ENCODE results near the gene GLYATL3. TPM values are rescaled to one million over a fixed set of nuclear protein-coding genes. Genes with fewer than 3 reads are reported as not detected.
"Not testable (repeated sequence)": the region's sequence is repeated elsewhere in the genome, so short reads cannot be mapped to it uniquely, and the experiment has no call there.

The GLYATL3 gene
- not detected for total RNA-seq

DNA sequence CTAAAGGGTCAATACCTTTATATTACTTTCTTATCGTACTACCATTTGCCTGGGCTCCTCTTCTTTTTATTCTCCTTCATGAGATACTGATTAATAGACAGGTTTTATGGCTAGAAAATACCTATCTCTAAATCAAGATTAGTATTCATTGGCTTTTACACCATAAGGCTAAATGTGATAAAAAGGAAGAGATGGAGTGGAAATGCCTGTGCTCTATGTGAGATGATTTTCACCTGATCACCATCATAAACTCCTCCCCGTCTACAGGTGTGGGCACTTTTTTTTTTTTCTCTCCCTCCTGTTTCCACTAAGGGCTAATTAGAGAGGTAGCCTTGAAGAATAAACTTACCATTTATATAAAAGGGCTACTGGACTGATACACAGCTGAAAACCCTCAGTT, at the start of gene GLYATL3:
Gene GLYATL3 (plus strand): TSS at position 301 of the 400 bp plus-strand sequence. CDS start 12,068 bp downstream, outside the sequence.
- no peak for DNase-seq

DNA sequence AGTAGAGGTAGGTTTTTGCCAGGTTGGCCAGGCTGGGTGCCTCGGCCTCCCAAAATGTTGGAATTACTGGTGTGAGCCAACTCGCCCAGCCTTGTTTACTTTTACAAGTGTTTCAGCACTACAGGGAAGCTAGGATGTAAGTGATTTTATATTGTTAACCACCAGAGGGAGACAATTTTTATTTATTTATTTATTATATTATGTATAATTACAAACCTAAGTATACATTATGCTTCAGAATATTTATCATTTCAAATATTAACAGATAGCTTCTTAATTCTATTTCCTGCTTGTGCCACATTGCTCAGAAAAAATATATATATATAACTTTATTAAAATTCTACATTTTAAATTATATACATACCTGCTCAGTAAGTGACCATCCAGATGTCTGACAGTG, 46.5 kb upstream of the GLYATL3 start:
- DNase-seq, result no peak

DNA sequence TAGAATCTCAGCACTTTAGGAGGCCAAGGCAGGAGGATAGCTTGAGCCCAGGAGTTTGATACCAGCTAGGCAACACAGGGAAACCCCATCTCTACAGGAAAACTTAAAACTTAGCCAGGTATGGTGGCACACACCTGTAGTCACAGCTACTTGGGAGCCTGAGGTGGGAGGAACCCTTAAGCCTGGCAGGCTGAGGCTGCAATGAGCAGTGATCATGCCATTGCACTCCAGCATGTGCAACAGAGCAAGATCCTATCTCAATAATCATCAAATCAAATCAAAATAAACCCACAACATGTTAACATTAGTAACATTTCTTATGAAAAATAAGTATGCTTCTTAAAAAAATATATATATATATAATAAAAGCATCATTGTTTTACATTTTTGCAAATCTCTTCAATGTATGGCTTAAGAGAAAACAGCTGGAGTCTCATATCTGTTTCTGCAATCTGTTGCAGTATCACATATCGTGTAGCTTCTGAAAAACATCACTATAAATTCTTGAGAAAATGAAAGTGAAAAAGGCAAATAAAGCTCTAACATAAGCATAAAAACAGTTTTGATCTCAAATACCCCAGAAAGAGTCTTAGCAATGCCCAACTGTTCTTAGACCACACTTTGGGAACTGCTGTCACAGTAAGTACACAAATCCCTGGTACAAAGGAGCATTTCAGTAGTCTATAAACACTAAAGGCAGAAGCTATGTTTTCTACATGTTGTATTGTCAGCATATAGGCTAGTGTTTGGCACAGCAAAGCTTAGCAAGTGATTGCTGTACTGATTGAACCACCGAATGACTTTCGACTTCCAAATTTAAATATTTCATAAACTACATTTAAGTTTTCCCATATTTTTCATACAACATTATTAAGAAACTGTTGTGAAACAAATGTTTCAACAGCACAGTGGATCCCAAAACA, 44.7 kb upstream of the GLYATL3 start:
- DNase-seq, result no peak

DNA sequence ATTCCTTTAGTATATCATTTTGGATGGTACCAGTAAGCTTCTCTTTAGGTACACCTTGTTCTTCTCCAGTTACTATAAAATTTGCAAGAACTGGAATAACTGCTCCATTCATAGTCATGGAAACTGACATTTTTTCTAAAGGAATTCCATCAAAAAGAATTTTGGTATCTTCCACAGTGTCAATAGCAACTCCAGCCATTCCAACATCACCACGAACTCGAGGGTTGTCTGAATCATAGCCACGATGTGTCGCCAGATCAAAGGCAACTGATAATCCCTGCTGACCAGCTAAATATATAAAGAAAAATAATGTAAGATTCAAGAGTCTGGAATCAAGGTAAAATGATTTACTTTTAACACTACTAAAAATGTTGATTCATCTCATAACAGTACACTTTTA, 42.0 kb upstream of the GLYATL3 start:
- no peak for DNase-seq

DNA sequence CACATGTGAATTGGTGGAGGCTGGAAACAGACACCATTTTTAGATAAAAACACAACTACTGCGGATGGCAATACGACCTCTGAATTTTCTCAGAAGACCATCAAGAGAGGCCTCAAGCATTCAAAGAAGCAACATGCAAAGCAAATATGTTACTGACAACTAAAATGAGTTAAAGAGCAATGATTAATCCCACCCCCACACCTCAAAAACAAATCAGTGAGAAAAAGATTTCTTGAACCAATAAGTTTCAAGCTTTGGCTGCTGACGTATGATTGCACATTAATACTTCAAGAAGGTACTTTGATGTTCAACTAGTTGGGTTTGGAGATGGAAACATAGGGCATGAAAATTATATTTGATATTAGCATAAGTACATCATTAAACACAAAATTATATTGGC, 37.7 kb upstream of the GLYATL3 start:
- peak; percentile 19 for DNase-seq

DNA sequence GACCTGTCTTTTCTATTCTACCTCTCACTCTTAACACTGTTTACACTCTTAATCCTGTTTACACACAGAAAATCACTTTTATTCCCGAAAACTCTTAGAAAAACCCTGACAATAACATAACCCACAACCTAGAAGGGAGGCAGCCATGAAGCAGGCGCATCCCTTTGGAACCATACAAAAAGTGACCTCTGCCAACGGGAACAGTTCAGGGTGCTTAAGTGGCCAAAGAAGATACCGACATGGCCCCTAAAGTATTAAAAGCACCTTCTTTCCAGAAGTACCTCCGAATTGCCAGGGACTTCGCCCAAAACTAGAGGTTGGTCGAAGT, 37.2 kb upstream of the GLYATL3 start:
- no peak for DNase-seq

DNA sequence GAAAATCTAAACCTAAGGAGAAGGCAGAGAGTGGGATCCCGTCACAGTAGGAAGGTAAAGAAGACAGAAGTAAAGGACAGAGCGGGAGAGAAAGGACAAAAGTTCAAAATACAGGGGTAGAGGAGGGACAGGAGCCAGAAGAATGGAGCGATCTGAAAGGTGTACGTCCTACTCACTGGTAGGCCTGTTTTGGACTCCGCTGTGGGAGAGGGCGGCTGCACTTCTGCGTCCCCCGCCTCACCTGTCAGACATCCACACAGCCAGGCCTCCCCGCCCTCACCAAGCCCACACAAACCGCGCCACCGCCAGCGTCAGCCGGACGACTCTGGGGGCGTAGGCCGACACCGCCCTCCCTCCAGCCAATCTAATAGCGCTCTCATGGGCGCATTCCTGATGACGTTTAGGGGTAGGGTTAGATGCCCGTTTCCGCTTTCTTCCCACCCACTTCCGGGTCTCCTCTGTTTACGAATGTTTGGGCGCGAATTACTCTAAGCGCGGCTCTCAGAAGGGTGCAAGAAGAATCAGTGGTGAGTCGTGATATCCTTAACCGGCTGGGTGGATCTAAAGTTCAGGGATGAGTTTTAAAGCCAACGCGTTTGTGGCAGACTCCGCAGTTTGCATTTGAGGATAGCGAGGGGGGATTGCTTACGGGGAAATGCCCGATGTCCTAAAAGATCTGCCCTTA, 36.7 kb upstream of the GLYATL3 start, which contains the start of the genes CENPQ and MMUT:
Gene CENPQ (plus strand): TSS at position 444 of the 685 bp plus-strand sequence. CDS start 6,807 bp downstream, outside the sequence.
Gene MMUT (minus strand): TSS at position 327 of the 685 bp plus-strand sequence. CDS start 3,787 bp downstream, outside the sequence.
- peak; percentile 99 for DNase-seq

DNA sequence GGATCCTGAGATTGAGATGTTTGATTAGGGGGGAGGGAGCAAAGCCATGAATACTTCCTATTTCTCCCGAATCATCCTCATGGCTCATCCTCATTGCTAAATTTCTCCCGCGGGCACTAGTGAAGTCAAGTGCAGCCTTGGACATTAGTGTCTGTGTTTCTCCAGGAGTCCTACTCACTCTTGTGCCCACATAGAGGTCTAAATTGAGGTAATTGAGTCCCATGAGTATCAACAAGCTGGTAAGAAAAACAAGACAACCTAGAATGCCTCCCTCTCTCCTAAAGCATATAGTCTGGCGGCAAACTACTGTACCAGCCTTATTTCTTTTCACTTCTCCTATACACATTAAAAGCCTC, 36.1 kb upstream of the GLYATL3 start:
- DNase-seq, result no peak

DNA sequence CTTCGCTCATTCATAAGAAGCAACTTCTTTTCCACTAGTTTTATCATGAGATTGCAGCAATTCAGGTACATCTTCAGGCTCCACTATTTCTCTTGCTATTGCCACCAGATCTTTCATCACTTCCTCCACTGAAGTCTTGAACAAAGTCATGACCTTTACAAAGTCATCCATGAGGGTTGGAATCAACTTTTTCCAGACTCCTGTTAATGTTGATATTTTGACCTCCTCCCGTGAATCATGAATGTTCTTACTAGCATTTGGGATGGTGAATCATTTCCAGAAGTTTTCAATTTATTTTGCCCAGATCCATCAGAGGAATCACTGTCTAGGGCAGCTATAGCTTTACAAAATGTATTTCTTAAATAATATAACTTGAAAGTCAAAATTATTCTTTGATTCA, 35.0 kb upstream of the GLYATL3 start:
- no peak for DNase-seq

DNA sequence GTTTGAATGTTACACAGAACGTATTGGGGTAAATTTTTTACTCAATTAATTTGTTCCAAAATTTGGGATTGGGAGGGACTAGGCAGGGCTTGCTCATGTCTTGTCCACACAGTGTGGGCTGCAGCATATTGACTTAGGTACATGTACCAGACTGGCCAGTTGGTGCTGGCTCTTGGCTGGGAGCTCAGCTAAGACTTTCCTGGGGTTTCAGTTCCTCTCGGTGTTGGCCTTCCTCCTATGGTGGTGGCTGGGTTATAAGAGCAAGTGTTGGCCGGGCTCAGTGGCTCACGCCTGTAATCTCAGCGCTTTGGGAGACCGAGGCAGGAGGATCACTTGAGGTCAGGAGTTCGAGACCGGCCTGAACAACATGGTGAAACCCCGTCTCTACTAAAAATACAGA, 31.7 kb upstream of the GLYATL3 start:
- DNase-seq, result no peak

DNA sequence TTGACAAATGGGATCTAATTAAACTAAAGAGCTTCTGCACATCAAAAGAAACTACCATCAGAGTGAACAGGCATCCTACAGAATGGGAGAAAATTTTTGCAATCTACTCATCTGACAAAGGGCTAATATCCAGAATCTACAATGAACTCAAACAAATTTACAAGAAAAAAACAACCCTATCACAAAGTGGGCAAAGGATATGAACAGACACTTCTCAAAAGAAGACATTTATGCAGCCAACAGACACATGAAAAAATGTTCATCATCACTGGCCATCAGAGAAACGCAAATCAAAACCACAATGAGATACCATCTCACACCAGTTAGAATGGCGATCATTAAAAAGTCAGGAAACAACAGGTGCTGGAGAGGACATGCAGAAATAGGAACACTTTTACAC, 23.2 kb upstream of the GLYATL3 start:
- DNase-seq, result not testable (repeated sequence)

DNA sequence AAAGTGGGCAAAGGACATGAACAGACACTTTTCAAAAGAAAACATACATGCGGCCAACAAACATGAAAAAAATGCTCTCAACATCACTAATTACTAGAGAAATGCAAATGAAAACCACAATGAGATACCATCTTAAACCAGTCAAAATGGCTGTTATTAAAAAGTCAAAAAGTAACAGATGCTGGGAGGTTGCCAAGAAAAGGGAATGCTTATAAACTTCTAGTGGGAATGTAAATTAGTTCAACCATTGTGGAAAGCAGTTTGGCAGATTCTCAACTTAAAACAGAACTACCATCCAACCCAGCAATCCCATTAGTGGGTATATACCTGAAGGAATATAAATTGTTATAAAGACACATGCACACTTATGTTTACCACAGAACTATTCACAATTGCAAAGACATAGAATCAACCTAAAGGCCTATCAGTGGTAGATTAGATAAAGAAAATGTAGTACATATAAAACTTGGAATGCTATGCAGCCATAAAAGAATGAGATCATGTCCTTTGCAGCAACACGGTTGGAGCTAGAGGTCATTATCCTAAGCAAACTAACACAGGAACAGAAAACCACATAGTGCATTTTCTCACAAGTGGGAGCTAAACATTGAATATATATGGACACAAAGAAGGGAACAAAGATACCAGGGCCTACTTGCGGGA, 20.3 kb upstream of the GLYATL3 start:
- no peak for DNase-seq

DNA sequence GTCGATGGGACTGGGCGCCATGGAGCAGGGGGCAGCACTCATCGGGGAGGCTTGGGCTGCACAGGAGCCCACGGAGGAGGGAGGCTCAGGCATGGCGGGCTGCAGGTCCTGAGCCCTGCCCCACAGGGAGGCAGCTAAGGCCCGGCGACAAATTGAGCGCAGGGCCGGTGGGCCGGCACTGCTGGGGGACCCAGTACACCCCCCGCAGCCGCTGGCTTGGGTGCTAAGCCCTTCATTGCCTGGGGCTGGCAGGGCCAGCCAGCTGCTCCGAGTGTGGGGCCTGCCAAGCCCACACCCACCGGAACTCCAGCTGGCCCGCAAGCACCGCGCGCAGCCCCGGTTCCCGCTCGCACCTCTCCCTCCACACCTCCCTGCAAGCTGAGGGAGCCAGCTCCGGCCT, 17.9 kb upstream of the GLYATL3 start:
- not testable (repeated sequence) for DNase-seq

DNA sequence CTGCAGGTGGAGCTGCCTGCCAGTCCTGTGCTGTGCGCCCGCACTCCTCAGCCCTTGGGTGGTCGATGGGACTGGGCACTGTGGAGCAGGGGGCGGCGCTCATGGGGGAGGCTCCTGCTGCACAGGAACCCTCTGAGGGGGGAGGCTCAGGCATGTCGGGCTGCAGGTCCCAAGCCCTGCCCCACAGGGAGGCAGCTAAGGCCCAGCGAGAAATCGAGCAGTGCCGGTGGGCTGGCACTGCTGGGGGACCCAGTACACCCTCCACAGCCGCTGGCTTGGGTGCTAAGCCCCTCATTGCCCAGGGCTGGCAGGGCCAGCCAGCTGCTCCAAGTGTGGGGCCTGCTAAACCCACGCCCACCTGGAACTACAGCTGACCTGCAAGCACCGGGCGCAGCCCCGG, 16.3 kb upstream of the GLYATL3 start:
- DNase-seq, result not testable (repeated sequence)

DNA sequence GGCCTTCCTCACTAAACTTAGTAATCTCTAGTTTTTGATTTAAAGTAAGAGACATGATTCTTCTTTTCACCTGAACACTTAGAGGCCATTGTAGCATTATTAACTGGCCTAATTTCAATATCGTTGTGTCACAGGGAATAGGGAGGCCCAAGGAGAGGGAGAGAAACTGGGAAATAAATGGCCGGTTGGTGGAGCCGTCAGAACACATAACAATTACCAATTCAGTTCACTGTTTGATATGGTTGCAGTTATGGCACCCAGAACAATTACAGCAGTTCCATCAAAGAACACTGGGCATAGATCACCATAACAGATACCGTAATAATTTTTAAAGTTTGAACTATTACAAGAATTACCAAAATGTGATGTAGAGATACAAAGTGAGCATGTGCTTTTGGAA, 9.1 kb upstream of the GLYATL3 start:
- no peak for DNase-seq

DNA sequence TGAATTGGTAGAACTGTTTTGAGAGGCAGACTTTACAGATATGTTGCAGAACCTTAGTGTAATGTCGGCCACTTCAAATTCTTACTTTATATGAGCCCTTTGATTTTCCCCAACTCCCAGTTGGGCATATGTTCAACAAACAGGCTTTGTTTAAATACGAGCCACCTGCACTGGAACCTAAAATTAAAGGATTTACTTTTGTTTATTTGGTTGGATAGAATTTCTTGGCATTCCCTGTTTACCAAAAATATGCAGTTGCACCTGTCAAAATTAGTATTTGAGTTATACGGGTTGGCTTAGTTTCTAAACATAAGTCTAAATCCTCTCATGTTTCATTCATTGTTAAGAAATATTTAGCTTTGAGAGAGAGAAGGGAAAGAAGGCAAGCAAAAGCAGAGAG, 2.4 kb upstream of the GLYATL3 start:
- DNase-seq, result peak; percentile 20

DNA sequence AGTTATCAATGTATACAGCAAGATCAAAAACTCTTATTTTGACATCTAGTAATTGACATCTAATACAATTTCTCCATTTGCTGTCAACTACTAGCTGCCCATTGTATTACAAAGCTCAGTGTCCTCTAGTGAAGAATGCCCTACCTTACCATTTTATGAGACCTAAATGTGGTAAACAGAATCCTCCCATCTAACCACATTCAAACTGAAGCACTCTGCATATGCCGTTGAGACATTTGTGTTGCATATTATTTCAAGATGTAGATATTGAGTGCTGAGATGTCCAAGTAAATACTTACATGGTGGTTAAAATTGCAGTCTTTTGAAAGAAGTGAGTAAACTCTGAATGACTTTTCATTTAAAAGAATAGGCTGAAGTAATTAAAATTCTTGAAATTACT, 597 bp upstream of the GLYATL3 start:
- no peak for DNase-seq

DNA sequence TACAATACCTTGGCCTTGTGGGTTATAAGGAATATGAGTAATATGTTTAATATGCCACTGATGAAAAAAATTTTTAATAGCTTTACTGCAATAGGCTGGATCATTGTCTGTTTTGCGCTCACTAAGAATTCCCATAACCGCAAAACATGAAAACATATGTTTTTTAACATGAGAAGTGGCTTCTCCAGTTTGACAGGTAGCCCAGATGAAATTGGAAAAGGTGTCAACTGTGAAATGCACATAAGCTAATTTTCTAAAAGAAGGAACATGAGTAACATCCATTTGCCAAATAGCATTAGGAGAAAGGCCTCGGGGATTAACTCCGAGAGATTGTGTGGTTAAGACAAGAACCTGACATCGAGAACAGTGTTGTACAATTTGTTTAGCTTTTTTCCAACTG, 4.9 kb downstream of the GLYATL3 start:
- no peak for DNase-seq

DNA sequence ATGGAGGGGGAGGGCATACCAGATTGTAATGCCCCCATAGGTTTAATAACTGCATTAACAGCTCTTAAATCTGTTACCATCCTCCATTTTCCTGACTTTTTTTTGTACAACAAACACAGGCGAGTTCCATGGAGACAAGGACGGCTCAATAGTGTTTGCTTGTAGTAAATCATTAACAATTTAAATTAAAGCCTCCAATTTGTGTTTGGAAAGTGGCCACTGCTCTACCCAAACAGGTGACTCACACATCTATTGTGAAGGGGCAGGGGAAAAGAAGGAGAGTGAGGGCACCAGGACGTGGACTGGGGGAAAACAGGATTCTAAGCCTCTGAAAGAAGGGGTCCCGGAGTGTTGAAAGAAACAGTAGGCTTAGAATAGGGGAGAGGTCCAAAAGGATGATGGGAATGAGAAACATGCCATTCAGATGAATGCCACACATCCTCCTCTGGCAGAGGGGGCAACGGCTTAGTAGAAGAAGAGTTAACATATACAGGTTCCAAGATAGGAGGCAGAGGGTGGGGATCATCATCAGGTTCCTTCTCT, 6.9 kb downstream of the GLYATL3 start:
- DNase-seq, result no peak

DNA sequence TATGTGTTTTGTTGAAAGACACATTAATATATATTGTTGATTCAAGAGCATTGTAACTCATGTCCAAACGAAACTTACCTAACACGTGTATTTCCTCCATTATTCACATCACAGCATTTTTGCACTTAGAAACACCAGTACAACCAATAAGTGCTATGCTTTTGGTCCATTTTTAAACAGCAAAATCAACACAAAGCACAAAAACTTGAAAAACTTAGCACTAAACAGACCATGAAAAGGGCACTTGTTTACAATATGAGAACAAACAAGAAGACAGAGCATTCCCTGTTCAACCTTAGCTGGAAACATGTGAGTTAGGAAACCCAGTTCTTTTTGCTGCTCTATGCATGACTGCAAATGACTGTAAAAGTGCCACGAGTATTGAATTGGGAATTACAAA, 9.6 kb downstream of the GLYATL3 start:
- no peak for DNase-seq

DNA sequence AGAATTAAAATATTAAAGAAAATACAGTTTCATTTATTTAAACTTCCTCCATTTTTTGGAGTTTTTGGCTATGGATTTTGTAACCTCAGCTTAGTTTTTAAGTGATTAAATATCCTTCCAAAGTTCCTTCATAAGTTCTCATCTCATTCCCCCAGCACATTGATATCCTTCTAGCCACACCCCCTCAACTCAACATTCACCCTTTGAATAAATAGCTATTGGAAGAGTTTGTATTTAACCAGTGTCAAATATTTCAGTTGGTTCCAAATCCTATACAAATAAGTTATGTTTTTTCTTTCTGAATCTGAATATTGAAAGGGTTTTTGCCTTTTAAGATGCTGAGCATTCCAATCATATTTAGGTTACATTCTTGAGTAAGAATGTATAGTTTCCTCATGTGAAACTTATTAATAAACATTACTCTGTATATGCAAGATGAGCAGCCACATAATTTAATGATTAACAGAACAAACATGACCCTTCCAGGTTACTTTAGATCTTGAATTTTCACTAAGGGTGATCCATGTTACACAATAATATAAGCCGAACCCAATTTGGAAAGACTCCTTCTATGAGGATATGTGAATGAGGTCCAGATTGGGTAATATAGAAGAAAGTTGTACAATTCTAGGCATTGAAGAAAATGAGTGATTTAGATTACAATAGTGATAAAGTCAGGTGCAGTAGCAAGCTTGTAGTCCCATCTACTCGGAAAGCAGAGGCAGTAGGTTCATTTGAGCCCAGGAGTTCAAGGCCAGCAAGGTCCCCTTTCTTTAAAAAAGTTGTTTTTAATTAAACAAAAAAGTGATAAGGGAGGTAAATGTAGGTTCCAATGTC, 13.6 kb downstream of the GLYATL3 start:
- no peak for DNase-seq
